Natural killer cell (primary cell): Measurements from ENCODE around the gene GTF2E1. TPM values are rescaled to one million over a fixed set of nuclear protein-coding genes. Genes with fewer than 3 reads are reported as not detected.

Experiments
- ATAC-seq, 3 donors: fragments of 150-1000 bp in 2 of 3; fragments of 200-7000 bp in 1 of 3; cut with Tn5 transposase; 1 replicate in 1 of 3; 2 replicates in 2 of 3; pipeline ENCODE4 v1.10.0; 2021; ENCODE audit warnings: mild to moderate bottlenecking in 2 of 3, moderate library complexity in 2 of 3
- DNase-seq, 2 donors: peaks; one replicate each; pipeline versions ENCODE4 v3.0.0 to v3.0.0-alpha.2; 2013 to 2021; ENCODE audit warnings: mixed read lengths in 1 of 2
- H3K27ac ChIP-seq: one replicate; pipeline ENCODE4 v1.5.1; 2013; ENCODE audit warnings: mild to moderate bottlenecking, low read length
- H3K27me3 ChIP-seq: one replicate; pipeline ENCODE4 v1.6.1; 2013; ENCODE audit warnings: low read length; ENCODE audit not compliant: control insufficient read depth, insufficient read depth
- H3K36me3 ChIP-seq: one replicate; pipeline ENCODE4 v1.6.1; 2013; ENCODE audit warnings: low read length; ENCODE audit not compliant: control insufficient read depth, insufficient read depth
- H3K4me1 ChIP-seq: one replicate; pipeline ENCODE4 v1.6.1; 2013; ENCODE audit warnings: low read length; ENCODE audit not compliant: control insufficient read depth, insufficient read depth
- H3K4me3 ChIP-seq: one replicate; pipeline ENCODE4 v1.5.1; 2013; ENCODE audit warnings: low read length
- H3K9me3 ChIP-seq: one replicate; pipeline ENCODE4 v1.6.1; 2013; ENCODE audit warnings: low read length; ENCODE audit not compliant: control insufficient read depth, insufficient read depth
- H3K27ac Mint-ChIP-seq, 2 donors: one replicate each; pipeline ENCODE4 v1.8.0; 2022; ENCODE audit warnings: mild to moderate bottlenecking in 2 of 2, mixed read lengths in 2 of 2, moderate library complexity in 1 of 2
- H3K27me3 Mint-ChIP-seq, 2 donors: one replicate each; pipeline ENCODE4 v1.8.0; 2022; ENCODE audit warnings: low read depth in 2 of 2, mixed read lengths in 2 of 2
- H3K36me3 Mint-ChIP-seq: one replicate; pipeline ENCODE4 v1.8.0; 2022; ENCODE audit warnings: mixed read lengths
- H3K4me1 Mint-ChIP-seq, 2 donors: one replicate each; pipeline ENCODE4 v1.8.0; 2022; ENCODE audit warnings: mixed read lengths in 2 of 2
- H3K4me3 Mint-ChIP-seq: one replicate; pipeline ENCODE4 v1.8.0; 2022; ENCODE audit warnings: mild to moderate bottlenecking, moderate library complexity, mixed read lengths
- H3K9me3 Mint-ChIP-seq, 2 donors: one replicate each; pipeline ENCODE4 v1.8.0; 2022; ENCODE audit warnings: mixed read lengths in 2 of 2
- WGBS: methylation state at CpG from one replicate; pipeline ENCODE4 v1.1.7; 2013; ENCODE audit warnings: missing lambda C conversion rate; ENCODE audit not compliant: insufficient coverage; 5-methylcytosine and 5-hydroxymethylcytosine counted together
- intact Hi-C: fragments of 100-400 bp; cut with micrococcal nuclease; formaldehyde crosslinking; loops from one replicate; pipeline ENCODE4 v1.14.2; 2022
- total RNA-seq, 4 donors: library from RNA; stranded (reverse); fragments of 120-200 nt in 1 of 4; gene quantifications; one replicate each; pipeline versions ENCODE4 v1.2.3 to v1.2.4, GENCODE V29; 2013 to 2022
- TF ChIP-seq, protein P1 (sequence below): fragments of 200-600 bp; IDR thresholded peaks from one replicate; pipeline ENCODE4 v1.8.0; 2022; ENCODE audit warnings: antibody characterized with exemption

The GTF2E1 gene
- total RNA-seq, 3 donors from 2014 or later (not counting 1 experiment from before 2014, with no cell fraction given), result 10.9 to 15.7 (median 12.7) TPM

DNA sequence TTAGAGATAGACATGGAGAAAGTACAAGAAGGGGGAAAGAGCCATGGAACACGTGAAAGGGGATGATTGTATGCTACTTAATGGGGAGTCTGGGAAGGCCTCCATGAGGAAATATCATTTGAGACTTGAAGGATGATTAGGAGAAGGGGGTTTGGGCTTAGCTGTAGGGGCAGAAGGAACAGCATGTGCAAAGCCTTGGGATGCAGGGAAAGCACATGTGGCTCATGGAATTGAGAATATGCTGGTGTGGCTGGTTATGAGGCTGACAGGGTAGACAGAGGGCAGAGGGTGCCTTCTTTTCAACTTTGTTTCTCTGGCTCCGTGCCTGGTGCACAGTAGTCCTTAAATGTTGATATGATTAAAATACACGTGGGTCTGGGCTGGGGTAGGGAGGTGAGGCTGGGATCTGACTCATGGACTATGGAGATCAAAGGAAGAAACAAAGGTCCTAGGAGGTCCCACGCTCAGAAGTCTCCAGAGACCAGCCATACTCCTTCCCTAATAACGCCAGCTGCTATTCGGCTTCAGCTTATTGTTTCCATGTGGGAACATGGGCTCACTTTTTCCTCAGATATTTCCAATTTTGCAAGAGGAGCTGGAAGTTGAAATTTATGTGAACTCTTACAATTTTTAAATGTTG, 1.1 kb downstream of the GTF2E1 start:
- Mint-ChIP-seq H3K9me3 (no peaks in the 10 kb centered on the region), H3K27ac (peak overlapping the region; percentile 97 to 99), H3K36me3 (no peaks in the 10 kb centered on the region), H3K4me1 (peaks cover 34 to 41% of the 10 kb centered on the region in 2 donors), H3K4me3 (peak overlapping the region; percentile 95), H3K27me3 (no peaks in the 10 kb centered on the region)
- Histone ChIP-seq H3K4me3 (no peak overlapping the region), H3K27ac (peak overlapping the region; percentile 100), H3K27me3 (no peaks in the 10 kb centered on the region), H3K9me3 (no peaks in the 10 kb centered on the region), H3K4me1 (peaks cover 14% of the 10 kb centered on the region), H3K36me3 (no peaks in the 10 kb centered on the region)
- DNase-seq (no peak), ATAC-seq (no peak)
- intact Hi-C loops, result loop anchor here (2.0 to 5.0 kb wide), 2 partner anchors 185 to 1094 kb away; partner anchors contain the start of genes EAF2 and IQCB1
- 74% methylated on average over 6 of the region's 6 CpGs for WGBS
- TF ChIP-seq, protein P1, sequence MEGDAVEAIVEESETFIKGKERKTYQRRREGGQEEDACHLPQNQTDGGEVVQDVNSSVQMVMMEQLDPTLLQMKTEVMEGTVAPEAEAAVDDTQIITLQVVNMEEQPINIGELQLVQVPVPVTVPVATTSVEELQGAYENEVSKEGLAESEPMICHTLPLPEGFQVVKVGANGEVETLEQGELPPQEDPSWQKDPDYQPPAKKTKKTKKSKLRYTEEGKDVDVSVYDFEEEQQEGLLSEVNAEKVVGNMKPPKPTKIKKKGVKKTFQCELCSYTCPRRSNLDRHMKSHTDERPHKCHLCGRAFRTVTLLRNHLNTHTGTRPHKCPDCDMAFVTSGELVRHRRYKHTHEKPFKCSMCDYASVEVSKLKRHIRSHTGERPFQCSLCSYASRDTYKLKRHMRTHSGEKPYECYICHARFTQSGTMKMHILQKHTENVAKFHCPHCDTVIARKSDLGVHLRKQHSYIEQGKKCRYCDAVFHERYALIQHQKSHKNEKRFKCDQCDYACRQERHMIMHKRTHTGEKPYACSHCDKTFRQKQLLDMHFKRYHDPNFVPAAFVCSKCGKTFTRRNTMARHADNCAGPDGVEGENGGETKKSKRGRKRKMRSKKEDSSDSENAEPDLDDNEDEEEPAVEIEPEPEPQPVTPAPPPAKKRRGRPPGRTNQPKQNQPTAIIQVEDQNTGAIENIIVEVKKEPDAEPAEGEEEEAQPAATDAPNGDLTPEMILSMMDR, result no peak

DNA sequence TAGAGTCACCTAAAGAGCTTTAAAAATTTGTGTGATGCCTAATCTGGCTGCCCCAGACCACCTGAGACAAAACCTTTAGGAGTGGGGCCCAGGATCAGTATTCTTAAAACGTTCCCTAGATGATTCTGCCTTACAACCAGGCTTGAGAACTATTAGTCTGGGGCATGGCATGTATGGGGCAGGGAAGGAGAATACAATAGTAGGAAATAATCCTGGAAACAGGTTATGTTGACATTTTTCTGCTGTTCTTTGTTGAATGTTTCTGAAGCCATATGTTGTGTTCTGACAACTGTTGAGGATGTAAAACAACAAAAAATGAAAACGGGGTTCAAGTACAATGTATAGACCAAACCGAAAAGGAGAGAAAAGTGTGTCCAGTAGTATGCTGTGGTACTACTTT, 2.9 kb downstream of the GTF2E1 start:
- ATAC-seq, result no peak
- H3K27ac ChIP-seq, result no peak overlapping the region
- no peak for DNase-seq
- no peaks in the 10 kb centered on the region for H3K9me3 ChIP-seq
- Mint-ChIP-seq H3K36me3 (no peaks in the 10 kb centered on the region), H3K9me3 (no peaks in the 10 kb centered on the region), H3K4me3 (no peak overlapping the region), H3K4me1 (peaks cover 42 to 43% of the 10 kb centered on the region in 2 donors), H3K27me3 (no peaks in the 10 kb centered on the region), H3K27ac (peak overlapping the region; percentile 66 to 70)
- H3K4me3 ChIP-seq, result no peak overlapping the region
- intact Hi-C loops, result no loop called here
- WGBS, result 88% methylated on average over 3 of the region's 3 CpGs
- no peaks in the 10 kb centered on the region for H3K36me3 ChIP-seq
- H3K27me3 ChIP-seq, result no peaks in the 10 kb centered on the region
- H3K4me1 ChIP-seq, result peaks cover 14% of the 10 kb centered on the region
- TF ChIP-seq, protein P1, result no peak

DNA sequence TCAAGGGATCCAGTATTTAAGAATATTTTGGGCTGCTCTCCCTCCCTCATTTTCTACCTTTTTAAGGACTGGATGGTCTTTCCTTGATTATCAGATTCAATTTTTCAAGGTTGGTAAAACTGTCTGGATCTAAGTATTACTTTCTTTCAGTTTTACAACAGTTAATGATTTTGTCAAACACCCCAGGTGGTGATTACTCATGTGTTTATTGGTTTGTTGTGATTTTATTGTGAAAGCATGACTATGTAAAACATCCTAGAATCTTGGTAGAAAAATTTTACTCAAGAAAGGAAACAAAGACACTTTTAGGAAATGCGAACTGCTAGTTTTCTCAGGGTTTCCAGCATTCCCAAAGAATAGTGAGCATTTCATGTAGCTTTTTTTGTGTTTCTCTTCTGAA, 7.3 kb downstream of the GTF2E1 start:
- DNase-seq (no peak), ATAC-seq (no peak)
- Histone ChIP-seq H3K9me3 (no peaks in the 10 kb centered on the region), H3K27me3 (no peaks in the 10 kb centered on the region), H3K27ac (no peak overlapping the region), H3K4me1 (no peaks in the 10 kb centered on the region), H3K4me3 (no peak overlapping the region), H3K36me3 (peaks cover 13% of the 10 kb centered on the region)
- no peaks in the 10 kb centered on the region for H3K9me3 Mint-ChIP-seq
- H3K4me1 Mint-ChIP-seq, result peaks cover 40 to 48% of the 10 kb centered on the region in 2 donors
- no peaks in the 10 kb centered on the region for H3K27me3 Mint-ChIP-seq
- no peak overlapping the region for H3K27ac Mint-ChIP-seq
- intact Hi-C loops, result no loop called here
- no peaks in the 10 kb centered on the region for H3K36me3 Mint-ChIP-seq
- TF ChIP-seq, protein P1, result no peak
- H3K4me3 Mint-ChIP-seq, result no peak overlapping the region
- 70% methylated on average over 1 of the region's 1 CpG for WGBS

DNA sequence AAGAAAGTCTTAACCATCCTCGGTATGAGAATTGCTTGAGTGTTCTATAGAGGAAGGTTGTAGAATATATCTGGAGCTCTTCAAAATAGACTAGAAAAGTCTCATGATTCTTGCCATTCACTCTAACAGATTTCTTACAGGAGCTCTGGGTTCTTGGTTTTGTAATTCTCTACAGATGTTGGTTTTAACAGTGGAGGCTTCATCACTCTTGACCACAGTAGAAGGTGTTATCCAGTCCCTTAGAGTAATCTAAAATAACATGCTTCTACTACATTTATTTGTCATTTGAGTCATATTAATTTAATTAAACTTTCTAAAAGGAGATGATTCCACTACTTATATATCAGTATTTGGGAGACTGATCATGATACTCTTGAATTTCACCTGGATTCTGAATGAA, 9.7 kb downstream of the GTF2E1 start:
- no peak overlapping the region for H3K27ac ChIP-seq
- intact Hi-C loops, result no loop called here
- H3K4me3 Mint-ChIP-seq, result peak overlapping the region; percentile 21

More for the DNA sequence above, 9.7 kb downstream of the GTF2E1 start:
- H3K9me3 Mint-ChIP-seq, result no peaks in the 10 kb centered on the region
- no peaks in the 10 kb centered on the region for H3K36me3 Mint-ChIP-seq
- DNase-seq (no peak), ATAC-seq (peak; percentile 39 to 82 (median 68))
- H3K4me1 Mint-ChIP-seq, result peaks cover 39 to 40% of the 10 kb centered on the region in 2 donors
- no peaks in the 10 kb centered on the region for H3K9me3 ChIP-seq
- H3K27me3 Mint-ChIP-seq, result no peaks in the 10 kb centered on the region
- 85% methylated on average over 1 of the region's 1 CpG for WGBS
- peak overlapping the region; percentile 41 to 63 for H3K27ac Mint-ChIP-seq
- peaks cover 13% of the 10 kb centered on the region for H3K36me3 ChIP-seq
- no peak overlapping the region for H3K4me3 ChIP-seq
- TF ChIP-seq, protein P1, result no peak
- H3K4me1 ChIP-seq, result no peaks in the 10 kb centered on the region
- H3K27me3 ChIP-seq, result no peaks in the 10 kb centered on the region
